ENCODE data around the gene SLC5A10.
"Not testable (repeated sequence)": the region's sequence is repeated elsewhere in the genome, so short reads cannot be mapped to it uniquely, and the experiment has no call there.

DNA sequence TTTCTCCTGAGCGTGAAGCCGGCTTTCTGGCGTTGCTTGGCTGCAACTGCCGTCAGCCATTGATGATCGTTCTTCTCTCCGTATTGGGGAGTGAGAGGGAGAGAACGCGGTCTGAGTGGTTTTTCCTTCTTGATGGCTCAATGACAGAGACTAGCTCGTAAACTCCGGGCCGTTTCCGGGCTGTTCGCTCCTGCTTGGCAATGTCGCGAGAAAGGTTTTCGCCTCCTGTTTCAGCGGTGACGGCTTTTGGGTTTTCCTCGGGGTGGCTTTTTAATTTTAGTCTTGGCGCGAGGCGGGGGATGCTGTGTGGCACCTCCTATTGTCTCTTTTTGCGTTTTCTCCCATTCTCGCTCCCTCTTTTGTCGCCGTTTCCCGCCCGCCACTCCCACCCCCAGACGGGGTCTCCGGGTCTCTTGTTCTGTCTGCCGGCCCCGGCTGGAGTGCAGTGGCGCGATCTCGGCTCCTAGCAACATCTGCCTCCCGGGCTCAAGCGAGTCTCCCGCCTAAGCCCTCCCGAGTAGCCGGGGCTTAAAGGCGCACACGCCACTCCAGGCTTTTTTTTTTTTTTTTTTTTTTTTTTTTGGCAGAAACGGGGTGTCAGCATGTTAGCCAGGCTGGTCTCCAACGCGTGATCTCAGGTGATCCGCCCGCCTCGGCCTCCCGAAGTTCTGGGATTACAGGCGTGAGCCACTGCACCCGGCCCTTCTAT lies 110.2 kb downstream of the SLC5A10 start:
- TF ChIP-seq, protein P1, sequence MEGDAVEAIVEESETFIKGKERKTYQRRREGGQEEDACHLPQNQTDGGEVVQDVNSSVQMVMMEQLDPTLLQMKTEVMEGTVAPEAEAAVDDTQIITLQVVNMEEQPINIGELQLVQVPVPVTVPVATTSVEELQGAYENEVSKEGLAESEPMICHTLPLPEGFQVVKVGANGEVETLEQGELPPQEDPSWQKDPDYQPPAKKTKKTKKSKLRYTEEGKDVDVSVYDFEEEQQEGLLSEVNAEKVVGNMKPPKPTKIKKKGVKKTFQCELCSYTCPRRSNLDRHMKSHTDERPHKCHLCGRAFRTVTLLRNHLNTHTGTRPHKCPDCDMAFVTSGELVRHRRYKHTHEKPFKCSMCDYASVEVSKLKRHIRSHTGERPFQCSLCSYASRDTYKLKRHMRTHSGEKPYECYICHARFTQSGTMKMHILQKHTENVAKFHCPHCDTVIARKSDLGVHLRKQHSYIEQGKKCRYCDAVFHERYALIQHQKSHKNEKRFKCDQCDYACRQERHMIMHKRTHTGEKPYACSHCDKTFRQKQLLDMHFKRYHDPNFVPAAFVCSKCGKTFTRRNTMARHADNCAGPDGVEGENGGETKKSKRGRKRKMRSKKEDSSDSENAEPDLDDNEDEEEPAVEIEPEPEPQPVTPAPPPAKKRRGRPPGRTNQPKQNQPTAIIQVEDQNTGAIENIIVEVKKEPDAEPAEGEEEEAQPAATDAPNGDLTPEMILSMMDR (optimal IDR thresholded peaks at IDR 0.05 in 1 of 3, IDR thresholded peaks at IDR 0.05 in 1 of 3, conservative IDR thresholded peaks at IDR 0.05 in 1 of 3; ENCODE audit: extremely low read depth in 1 of 3, insufficient read depth in 2 of 3, low read length in 3 of 3): not testable (repeated sequence)
- not testable (repeated sequence) for TF ChIP-seq EZH2 (IDR thresholded peaks at IDR 0.05; ENCODE audit: low read length)

Measured in keratinocyte (primary cell).